Ovary (tissue), 9 donors: Measurements from ENCODE around the gene PLXNA4. TPM values are rescaled to one million over a fixed set of nuclear protein-coding genes. Genes with fewer than 3 reads are reported as not detected.

Experiments used
- DNase-seq, 5 donors: peaks; one replicate each; pipeline ENCODE4 v3.0.0-alpha.2; 2019 to 2020
- H3K27ac ChIP-seq, 2 donors: fragments of 200-600 bp; one replicate each; pipeline versions ENCODE4 v1.5.1 to v1.8.0; 2019 to 2022
- H3K27me3 ChIP-seq: fragments of 200-600 bp; one replicate; pipeline ENCODE4 v1.8.0; 2022
- H3K36me3 ChIP-seq: fragments of 200-600 bp; sonication (generic); one replicate; pipeline ENCODE4 v1.5.1; 2019
- H3K4me1 ChIP-seq: one replicate; pipeline ENCODE4 v1.8.1; 2013; ENCODE audit warnings: mild to moderate bottlenecking, moderate library complexity; ENCODE audit not compliant: insufficient read depth
- H3K4me3 ChIP-seq: fragments of 200-600 bp; sonication (generic); one replicate; pipeline ENCODE4 v1.5.1; 2017
- H3K9me3 ChIP-seq, 2 donors: fragments of 200-600 bp in 1 of 2; sonication (generic) in 1 of 2; one replicate each; pipeline versions ENCODE4 v1.5.1 to v1.8.1; 2013 to 2019; ENCODE audit warnings: mild to moderate bottlenecking in 1 of 2, moderate library complexity in 1 of 2
- EP300 ChIP-seq: sonication (generic); formaldehyde crosslinking; IDR thresholded peaks from one replicate; pipeline ENCODE4 v1.6.1; 2017; ENCODE audit warnings: antibody characterized with exemption
- POLR2A ChIP-seq: fragments of 450-650 bp; IDR thresholded peaks from one replicate; pipeline ENCODE4 v1.6.1; 2017; ENCODE audit warnings: antibody characterized with exemption, mild to moderate bottlenecking, moderate library complexity
- WGBS, 3 donors: extraction: QIAGEN DNeasy Blood & Tissue Kit in 1 of 3; methylation state at CpG; one replicate each; pipeline versions ENCODE4 v1.1.5 to v1.1.7; 2013 to 2017; 5-methylcytosine and 5-hydroxymethylcytosine counted together
- intact Hi-C, 4 donors: fragments of 100-400 bp; cut with DNase I; formaldehyde crosslinking; loops; one replicate each; pipeline versions ENCODE4 v1.11.0 to v1.15.1; 2022 to 2023
- polyA plus RNA-seq, 2 donors: library from polyadenylated mRNA; stranded (reverse); fragments of 200-250 nt in 1 of 2; fragments of 350-450 nt in 1 of 2; fragmentation: Illumina TruSeq in 1 of 2; extraction: RNeasy Lipid Tissue Mini Kit (QIAGEN cat#74804) in 1 of 2; gene quantifications; one replicate each; pipeline ENCODE4 v1.2.3, GENCODE V29; 2013 to 2014
- total RNA-seq, 7 donors: library from RNA; depleted of rRNA in 2 of 7; stranded (reverse); fragments of >200 nt in 2 of 7; fragmentation: NEBNext Ultra II Directional in 3 of 7; extraction: Animal tissue kit (Norgen Biotek cat#: 25700) in 3 of 7; gene quantifications; one replicate each; pipeline versions ENCODE4 v1.1.0 to v1.2.4, GENCODE V29; 2016 to 2023
- TF ChIP-seq, protein P1 (sequence below), 3 donors: fragments of 450-650 bp in 2 of 3; fragments of 200-600 bp in 1 of 3; IDR thresholded peaks; one replicate each; pipeline versions ENCODE4 v1.5.1 to v1.8.0; 2016 to 2022; ENCODE audit warnings: antibody characterized with exemption in 3 of 3, mild to moderate bottlenecking in 1 of 3
- donor health status: DM: no; HTN: no; CAD: no; lungs with moderate emphysema.
- donor health status: DM: no; HTN: no; CAD: no.
- donor health status: Bipolar disorder and iron deficiency.
- donor health status: DM: yes; HTN: yes; CAD: no.
- donor health status: DM: no; HTN: no; CAD: no.
- donor health status: DM: yes; HTN: yes; CAD: no.

Gene PLXNA4
- total and polyA plus RNA-seq, 9 donors: 5.1 to 39.9 (median 11.4) TPM

DNA sequence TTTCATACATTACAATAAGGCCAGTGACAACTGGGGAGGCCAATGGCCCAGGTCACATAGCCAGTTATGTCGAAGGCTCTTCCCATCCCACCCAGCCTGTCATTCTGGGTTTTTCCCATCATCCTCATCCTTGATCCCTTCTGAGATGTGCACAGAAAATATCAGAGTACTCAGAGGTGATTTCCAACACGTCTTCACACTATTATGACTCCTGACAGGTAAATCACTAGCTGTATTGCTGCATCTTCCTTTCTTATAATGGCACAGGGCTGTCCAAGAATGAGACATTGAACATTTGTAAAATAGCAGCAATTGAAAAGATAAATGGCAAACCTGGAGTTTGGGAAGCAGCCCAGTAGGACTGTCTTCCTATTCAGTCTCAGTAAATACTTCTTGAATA lies 159.9 kb downstream of the PLXNA4 start:
- Histone ChIP-seq H3K36me3 (no peaks in the 10 kb centered on the region), H3K27ac (no peak overlapping the region), H3K4me3 (no peak overlapping the region), H3K27me3 (no peaks in the 10 kb centered on the region), H3K4me1 (no peaks in the 10 kb centered on the region), H3K9me3 (no peaks in the 10 kb centered on the region)
- TF ChIP-seq, protein P1, sequence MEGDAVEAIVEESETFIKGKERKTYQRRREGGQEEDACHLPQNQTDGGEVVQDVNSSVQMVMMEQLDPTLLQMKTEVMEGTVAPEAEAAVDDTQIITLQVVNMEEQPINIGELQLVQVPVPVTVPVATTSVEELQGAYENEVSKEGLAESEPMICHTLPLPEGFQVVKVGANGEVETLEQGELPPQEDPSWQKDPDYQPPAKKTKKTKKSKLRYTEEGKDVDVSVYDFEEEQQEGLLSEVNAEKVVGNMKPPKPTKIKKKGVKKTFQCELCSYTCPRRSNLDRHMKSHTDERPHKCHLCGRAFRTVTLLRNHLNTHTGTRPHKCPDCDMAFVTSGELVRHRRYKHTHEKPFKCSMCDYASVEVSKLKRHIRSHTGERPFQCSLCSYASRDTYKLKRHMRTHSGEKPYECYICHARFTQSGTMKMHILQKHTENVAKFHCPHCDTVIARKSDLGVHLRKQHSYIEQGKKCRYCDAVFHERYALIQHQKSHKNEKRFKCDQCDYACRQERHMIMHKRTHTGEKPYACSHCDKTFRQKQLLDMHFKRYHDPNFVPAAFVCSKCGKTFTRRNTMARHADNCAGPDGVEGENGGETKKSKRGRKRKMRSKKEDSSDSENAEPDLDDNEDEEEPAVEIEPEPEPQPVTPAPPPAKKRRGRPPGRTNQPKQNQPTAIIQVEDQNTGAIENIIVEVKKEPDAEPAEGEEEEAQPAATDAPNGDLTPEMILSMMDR (IDR thresholded peaks at IDR 0.05): no peak
- TF ChIP-seq POLR2A: no peak
- TF ChIP-seq EP300: no peak
- 88 to 97% (median 97%) methylated on average over 2 of the region's 2 CpGs for WGBS, 3 donors
- DNase-seq: no peak
- intact Hi-C loops: no loop called here

DNA sequence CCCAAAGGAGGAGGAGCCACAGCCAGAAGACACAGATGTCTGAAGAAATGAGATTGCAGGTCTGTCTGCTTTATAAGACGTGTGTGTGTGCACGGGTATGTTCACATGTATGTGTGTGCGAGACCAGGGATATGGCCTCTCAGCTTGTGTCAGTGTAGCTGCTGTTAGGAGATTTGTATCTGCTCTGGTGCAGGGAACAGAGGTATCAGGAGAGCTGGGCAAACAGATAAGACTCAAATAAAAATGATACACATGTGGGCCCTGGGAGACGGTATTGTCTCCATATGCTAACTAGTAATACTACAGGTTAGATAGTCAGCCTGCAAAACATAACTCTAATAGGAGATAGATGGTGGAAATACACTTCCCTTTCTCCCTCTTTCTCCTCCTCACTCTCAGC lies 161.0 kb downstream of the PLXNA4 start:
- H3K4me1 ChIP-seq: peaks cover 2% of the 10 kb centered on the region

DNA sequence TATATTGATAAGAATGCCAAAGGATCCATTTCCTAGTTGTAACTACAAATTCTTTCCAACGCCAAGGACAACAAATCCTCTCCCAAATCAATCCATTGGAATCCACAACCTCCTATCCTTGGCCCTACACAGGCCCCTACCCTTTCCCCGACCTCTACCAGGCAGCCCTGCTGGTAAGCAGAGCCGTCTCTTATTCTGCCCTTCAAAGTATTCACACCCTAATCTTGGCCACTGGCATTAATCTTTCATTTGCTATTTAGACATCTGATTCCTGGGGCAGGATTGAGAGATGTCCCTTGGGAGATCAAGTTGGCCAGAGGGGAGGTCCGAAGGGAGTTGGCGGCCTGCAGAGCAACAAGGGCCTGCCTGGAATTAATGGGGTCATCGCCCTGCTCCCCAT lies 161.4 kb downstream of the PLXNA4 start:
- Histone ChIP-seq H3K4me1 (peaks cover 2% of the 10 kb centered on the region), H3K27me3 (no peaks in the 10 kb centered on the region), H3K36me3 (no peaks in the 10 kb centered on the region), H3K4me3 (no peak overlapping the region), H3K9me3 (no peaks in the 10 kb centered on the region), H3K27ac (no peak overlapping the region)
- WGBS, 3 donors: 86 to 92% (median 91%) methylated on average over 6 of the region's 6 CpGs
- intact Hi-C loops: no loop called here
- no peak for TF ChIP-seq EP300
- TF ChIP-seq, protein P1 (IDR thresholded peaks at IDR 0.05): no peak
- TF ChIP-seq POLR2A: no peak
- DNase-seq: no peak

More for the DNA sequence above, 161.0 kb downstream of the PLXNA4 start:
- DNase-seq: no peak
- Histone ChIP-seq H3K36me3 (no peaks in the 10 kb centered on the region), H3K27me3 (no peaks in the 10 kb centered on the region), H3K27ac (no peak overlapping the region), H3K9me3 (no peaks in the 10 kb centered on the region), H3K4me3 (no peak overlapping the region)
- 90 to 96% (median 92%) methylated on average over 4 of the region's 4 CpGs for WGBS, 3 donors
- TF ChIP-seq, protein P1 (IDR thresholded peaks at IDR 0.05): no peak
- TF ChIP-seq EP300 (no peak), POLR2A (no peak)
- intact Hi-C loops: no loop called here

DNA sequence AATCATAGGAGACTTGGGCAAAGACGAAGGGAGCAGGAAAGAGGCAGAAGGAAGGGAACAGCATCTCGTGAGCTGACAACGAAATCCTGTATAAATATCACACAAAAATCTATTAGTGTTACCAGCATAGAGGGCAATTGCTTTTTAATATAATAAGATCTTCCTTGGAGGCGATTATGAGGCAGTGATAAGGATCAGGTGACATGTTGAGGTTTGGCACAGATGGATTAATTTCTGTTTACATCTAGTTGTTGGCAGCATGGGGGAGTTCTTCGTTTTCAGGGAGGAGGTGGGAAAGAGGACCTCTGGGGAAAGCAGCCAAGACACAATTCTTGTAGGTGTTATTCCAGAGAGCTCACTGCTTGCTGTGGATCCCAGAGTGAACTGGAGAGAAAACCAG lies 163.8 kb downstream of the PLXNA4 start:
- TF ChIP-seq POLR2A (no peak), EP300 (no peak)
- TF ChIP-seq, protein P1 (IDR thresholded peaks at IDR 0.05): no peak
- H3K4me1 ChIP-seq: peaks cover 4% of the 10 kb centered on the region
- H3K36me3 ChIP-seq: no peaks in the 10 kb centered on the region
- no peak overlapping the region for H3K27ac ChIP-seq
- intact Hi-C loops: no loop called here
- H3K9me3 ChIP-seq: no peaks in the 10 kb centered on the region
- WGBS, 3 donors: 68 to 71% (median 71%) methylated on average over 5 of the region's 5 CpGs
- no peak overlapping the region for H3K4me3 ChIP-seq
- no peaks in the 10 kb centered on the region for H3K27me3 ChIP-seq
- DNase-seq: no peak
